Measurements from ENCODE around the gene UQCC2.

UQCC2 gene

DNA sequence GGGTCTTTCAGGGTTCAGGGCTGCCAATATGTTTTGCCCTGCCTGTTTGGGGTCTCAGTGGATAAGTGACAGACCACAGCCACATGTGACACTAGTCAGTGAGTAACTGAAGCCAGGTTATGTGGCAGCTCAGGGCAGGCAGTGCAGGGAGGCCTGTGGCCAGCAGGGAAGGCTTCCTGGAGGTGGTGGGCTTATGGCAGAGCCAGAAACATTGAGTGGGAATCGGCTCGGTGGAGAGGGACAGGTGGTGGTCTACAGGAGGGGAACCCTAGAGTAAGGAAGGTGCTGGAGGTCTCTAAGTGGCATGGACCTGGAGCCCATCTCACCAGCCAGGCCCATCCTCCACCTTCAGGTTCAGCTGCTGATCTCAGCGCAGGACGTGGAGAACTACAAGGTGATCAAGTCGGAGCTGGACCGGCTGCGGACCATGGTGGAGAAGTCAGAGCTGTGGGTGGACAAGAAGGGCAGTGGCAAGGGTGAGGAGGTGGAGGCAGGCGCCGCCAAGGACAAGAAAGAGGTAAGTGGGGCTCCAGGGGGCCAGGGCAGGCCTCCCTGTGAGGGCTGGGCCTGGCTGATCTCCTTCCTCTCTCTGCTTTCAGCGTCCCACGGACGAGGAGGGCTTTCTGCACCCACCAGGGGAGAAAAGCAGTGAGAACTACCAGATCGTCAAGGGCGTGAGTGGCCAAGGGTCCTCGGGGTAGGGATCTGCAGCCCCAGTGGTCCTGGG lies 34.9 kb downstream of the UQCC2 start:
- Histone ChIP-seq H3K36me3 (ENCODE audit: control insufficient read depth in 1 of 2, insufficient read depth in 2 of 2, low read length in 2 of 2) (peaks cover 27 to 40% of the 10 kb centered on the region in 2 donors), H3K27ac (ENCODE audit: low read length) (no peak overlapping the region), H3K9me3 (ENCODE audit: control insufficient read depth in 1 of 2, low read length in 2 of 2) (no peaks in the 10 kb centered on the region), H3K4me3 (ENCODE audit: low read depth in 1 of 2, low read length in 2 of 2) (no peak overlapping the region), H3K27me3 (ENCODE audit: low read depth, low read length) (no peaks in the 10 kb centered on the region), H3K4me1 (ENCODE audit: control insufficient read depth in 1 of 2, insufficient read depth in 2 of 2, low read length in 2 of 2) (peaks cover 0 to 8% of the 10 kb centered on the region in 2 donors)

DNA sequence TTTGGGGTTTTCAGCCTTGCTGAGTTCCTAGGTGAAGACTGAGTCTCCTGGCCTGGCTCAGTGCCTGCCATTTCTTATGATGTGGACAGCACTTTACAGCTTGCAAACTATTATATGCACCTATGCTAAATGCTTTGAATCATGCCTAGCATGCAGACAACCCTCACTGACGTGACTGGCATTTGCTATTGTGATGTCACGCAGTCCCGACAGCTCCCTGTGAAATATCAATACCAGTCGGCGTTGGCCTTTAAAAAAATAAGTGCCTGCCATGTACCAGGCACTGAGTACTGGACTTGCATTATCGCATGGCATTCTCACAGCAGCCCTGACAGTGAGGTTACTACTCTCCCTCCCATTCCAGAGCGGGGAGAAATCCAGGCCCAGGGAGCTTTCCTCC lies 35.5 kb downstream of the UQCC2 start:
- Histone ChIP-seq H3K9me3 (ENCODE audit: control insufficient read depth in 1 of 2, low read length in 2 of 2) (no peaks in the 10 kb centered on the region), H3K36me3 (ENCODE audit: control insufficient read depth in 1 of 2, insufficient read depth in 2 of 2, low read length in 2 of 2) (peaks cover 24 to 40% of the 10 kb centered on the region in 2 donors), H3K27me3 (ENCODE audit: low read depth, low read length) (no peaks in the 10 kb centered on the region), H3K4me1 (ENCODE audit: control insufficient read depth in 1 of 2, insufficient read depth in 2 of 2, low read length in 2 of 2) (peaks cover 0 to 8% of the 10 kb centered on the region in 2 donors), H3K27ac (ENCODE audit: low read length) (no peak overlapping the region), H3K4me3 (ENCODE audit: low read depth in 1 of 2, low read length in 2 of 2) (no peak overlapping the region)

DNA sequence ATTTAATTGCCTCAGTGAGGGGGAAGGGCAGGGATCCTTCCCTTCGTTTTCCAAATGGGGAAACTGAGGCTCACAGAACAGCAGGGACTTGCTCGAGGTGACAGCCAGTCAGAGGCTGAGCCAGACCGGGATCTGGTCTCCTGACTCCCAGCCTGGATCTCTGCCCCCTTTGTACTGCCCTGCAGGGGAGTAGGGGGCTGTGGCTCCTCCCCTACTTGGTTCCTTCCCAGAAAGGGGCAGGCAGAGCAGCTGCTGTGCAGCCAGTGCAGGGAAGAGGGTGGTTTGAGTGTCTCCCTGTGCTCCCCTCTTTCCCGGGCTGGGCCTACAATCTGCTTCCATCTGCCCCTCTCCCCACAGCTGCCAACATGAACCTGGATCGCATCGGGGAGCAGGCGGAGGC lies 37.6 kb downstream of the UQCC2 start:
- Histone ChIP-seq H3K9me3 (ENCODE audit: control insufficient read depth in 1 of 2, low read length in 2 of 2) (no peaks in the 10 kb centered on the region), H3K27me3 (ENCODE audit: low read depth, low read length) (no peaks in the 10 kb centered on the region), H3K27ac (ENCODE audit: low read length) (no peak overlapping the region), H3K4me3 (ENCODE audit: low read depth in 1 of 2, low read length in 2 of 2) (no peak overlapping the region), H3K4me1 (ENCODE audit: control insufficient read depth in 1 of 2, insufficient read depth in 2 of 2, low read length in 2 of 2) (peaks cover 0 to 8% of the 10 kb centered on the region in 2 donors), H3K36me3 (ENCODE audit: control insufficient read depth in 1 of 2, insufficient read depth in 2 of 2, low read length in 2 of 2) (peaks cover 24 to 35% of the 10 kb centered on the region in 2 donors)

DNA sequence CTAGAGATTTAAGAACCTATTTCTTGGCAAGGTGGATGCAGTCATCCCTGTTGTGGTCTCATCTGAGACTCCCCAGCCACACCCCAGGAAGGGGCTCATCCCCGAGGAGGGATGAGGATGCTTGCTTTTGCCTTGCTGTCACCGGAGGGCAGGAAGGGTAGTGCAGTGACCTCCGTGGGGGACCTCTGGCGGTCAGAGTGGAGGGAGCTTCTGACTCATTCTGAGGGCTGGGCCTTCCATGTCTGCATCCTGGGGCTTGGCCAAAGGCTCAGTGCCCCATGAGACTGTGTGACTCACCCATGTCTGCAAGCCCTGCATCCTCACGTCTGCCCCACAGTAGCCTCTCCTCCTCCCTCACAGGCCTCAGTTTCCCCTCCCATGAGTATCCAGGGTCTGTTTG lies 38.7 kb downstream of the UQCC2 start:
- Histone ChIP-seq H3K27ac (ENCODE audit: low read length) (no peak overlapping the region), H3K4me3 (ENCODE audit: low read depth in 1 of 2, low read length in 2 of 2) (no peak overlapping the region), H3K36me3 (ENCODE audit: control insufficient read depth in 1 of 2, insufficient read depth in 2 of 2, low read length in 2 of 2) (peaks cover 31 to 35% of the 10 kb centered on the region in 2 donors), H3K9me3 (ENCODE audit: control insufficient read depth in 1 of 2, low read length in 2 of 2) (no peaks in the 10 kb centered on the region), H3K4me1 (ENCODE audit: control insufficient read depth in 1 of 2, insufficient read depth in 2 of 2, low read length in 2 of 2) (peaks cover 0 to 8% of the 10 kb centered on the region in 2 donors), H3K27me3 (ENCODE audit: low read depth, low read length) (no peaks in the 10 kb centered on the region)

DNA sequence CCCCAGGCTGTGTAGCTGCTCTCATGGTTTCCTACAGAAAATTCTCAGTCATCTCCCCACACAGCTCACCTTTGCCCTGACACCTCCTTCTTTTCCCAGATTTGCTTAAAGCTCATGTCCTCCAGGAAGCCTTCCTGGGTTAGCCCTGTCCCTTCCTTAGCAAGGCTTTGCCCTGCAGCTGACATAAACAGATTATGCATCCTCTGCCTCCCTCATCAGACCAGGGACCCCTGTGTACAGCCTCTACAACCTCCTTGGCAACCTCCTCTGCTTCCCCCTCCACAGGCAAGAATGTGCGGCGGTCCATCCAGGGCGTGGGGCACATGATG lies 39.8 kb downstream of the UQCC2 start:
- H3K9me3 ChIP-seq (ENCODE audit: control insufficient read depth in 1 of 2, low read length in 2 of 2) = no peaks in the 10 kb centered on the region
- no peak overlapping the region for H3K27ac ChIP-seq (ENCODE audit: low read length)
- no peaks in the 10 kb centered on the region for H3K27me3 ChIP-seq (ENCODE audit: low read depth, low read length)
- peaks cover 38% of the 10 kb centered on the region in 2 donors for H3K36me3 ChIP-seq (ENCODE audit: control insufficient read depth in 1 of 2, insufficient read depth in 2 of 2, low read length in 2 of 2)
- peaks cover 0 to 8% of the 10 kb centered on the region in 2 donors for H3K4me1 ChIP-seq (ENCODE audit: control insufficient read depth in 1 of 2, insufficient read depth in 2 of 2, low read length in 2 of 2)
- no peak overlapping the region for H3K4me3 ChIP-seq (ENCODE audit: low read depth in 1 of 2, low read length in 2 of 2)

DNA sequence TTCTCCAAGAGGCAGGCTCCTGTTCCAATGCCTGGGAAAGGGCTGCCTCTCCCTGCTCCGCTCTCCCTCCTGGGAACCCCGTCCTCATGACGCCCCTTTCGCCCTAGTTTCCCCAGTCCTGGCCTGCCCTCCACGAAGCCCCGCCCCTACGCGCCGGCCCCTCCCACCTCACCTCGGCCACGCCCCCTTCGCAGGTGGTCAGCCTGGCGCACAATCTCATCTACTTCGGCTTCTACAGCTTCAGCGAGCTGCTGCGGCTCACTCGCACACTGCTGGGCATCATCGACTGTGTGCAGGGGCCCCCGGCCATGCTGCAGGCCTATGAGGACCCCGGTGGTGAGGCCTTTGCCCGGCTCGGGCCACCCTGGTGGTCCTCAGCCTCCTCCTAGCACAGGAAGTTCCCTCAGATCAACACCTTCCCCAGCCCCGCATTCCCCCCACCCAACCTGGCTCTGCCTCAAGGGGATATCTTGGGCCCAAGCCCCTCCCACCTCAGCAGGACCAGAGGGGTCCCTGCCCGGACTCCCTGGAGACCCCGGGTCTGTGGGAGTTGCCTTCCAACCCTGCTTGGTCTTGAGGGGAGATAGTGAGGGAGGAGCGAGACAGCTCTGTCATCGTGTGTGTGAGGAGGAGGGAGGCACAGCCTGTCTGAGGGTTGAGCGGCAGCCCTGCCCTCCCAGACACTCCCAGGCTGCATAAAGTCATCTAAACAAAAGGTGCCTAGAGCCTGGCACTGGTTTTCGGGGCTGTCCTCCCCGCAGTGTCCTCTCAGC lies 40.3 kb downstream of the UQCC2 start:
- Histone ChIP-seq H3K27me3 (ENCODE audit: low read depth, low read length) (no peaks in the 10 kb centered on the region), H3K36me3 (ENCODE audit: control insufficient read depth in 1 of 2, insufficient read depth in 2 of 2, low read length in 2 of 2) (peaks cover 35 to 38% of the 10 kb centered on the region in 2 donors), H3K9me3 (ENCODE audit: control insufficient read depth in 1 of 2, low read length in 2 of 2) (no peaks in the 10 kb centered on the region), H3K4me1 (ENCODE audit: control insufficient read depth in 1 of 2, insufficient read depth in 2 of 2, low read length in 2 of 2) (peaks cover 0 to 8% of the 10 kb centered on the region in 2 donors), H3K27ac (ENCODE audit: low read length) (no peak overlapping the region), H3K4me3 (ENCODE audit: low read depth in 1 of 2, low read length in 2 of 2) (no peak overlapping the region)

DNA sequence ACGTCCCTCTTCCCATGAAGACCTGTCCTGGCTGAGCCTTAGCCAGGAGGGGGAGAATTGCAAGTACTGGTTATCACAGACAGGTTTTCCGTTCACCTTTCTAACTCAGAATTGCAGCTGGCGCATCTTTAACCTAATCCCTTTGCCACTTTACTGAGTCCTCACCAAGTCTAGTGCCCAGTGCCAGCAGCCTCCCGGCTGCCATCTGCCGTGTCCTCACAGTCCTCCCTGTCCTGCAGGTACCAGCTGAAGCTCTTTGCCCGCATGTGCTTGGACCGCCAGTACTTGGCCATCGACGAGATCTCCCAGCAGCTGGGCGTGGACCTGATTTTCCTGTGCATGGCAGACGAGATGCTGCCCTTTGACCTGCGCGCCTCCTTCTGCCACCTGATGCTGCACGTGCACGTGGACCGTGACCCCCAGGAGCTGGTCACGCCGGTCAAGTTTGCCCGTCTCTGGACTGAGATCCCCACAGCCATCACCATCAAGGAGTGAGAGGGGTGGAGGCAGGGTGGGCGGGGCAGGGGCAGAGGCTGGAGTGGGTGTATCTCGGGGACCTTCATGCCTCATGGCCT lies 41.3 kb downstream of the UQCC2 start:
- no peaks in the 10 kb centered on the region for H3K27me3 ChIP-seq (ENCODE audit: low read depth, low read length)
- H3K27ac ChIP-seq (ENCODE audit: low read length) = no peak overlapping the region
- no peak overlapping the region for H3K4me3 ChIP-seq (ENCODE audit: low read depth in 1 of 2, low read length in 2 of 2)
- H3K9me3 ChIP-seq (ENCODE audit: control insufficient read depth in 1 of 2, low read length in 2 of 2) = no peaks in the 10 kb centered on the region
- H3K36me3 ChIP-seq (ENCODE audit: control insufficient read depth in 1 of 2, insufficient read depth in 2 of 2, low read length in 2 of 2) = peaks cover 37 to 38% of the 10 kb centered on the region in 2 donors
- peaks cover 0 to 8% of the 10 kb centered on the region in 2 donors for H3K4me1 ChIP-seq (ENCODE audit: control insufficient read depth in 1 of 2, insufficient read depth in 2 of 2, low read length in 2 of 2)

DNA sequence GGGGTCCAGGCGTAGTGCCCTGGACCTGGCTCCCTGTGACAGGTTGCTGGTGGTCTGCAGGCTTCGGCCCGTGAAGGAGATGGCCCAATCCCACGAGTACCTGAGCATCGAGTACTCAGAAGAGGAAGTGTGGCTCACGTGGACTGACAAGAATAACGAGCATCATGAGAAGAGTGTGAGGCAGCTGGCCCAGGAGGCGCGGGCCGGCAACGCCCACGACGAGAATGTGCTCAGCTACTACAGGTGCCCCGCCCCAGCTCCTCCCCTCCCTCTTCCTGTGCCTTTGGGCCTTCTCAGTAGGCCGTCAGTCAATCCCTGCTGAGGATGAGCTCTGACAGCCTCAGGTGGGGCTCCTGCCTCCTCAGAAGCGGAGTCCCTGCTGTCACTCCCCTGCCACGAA lies 42.6 kb downstream of the UQCC2 start:
- Histone ChIP-seq H3K27me3 (ENCODE audit: low read depth, low read length) (no peaks in the 10 kb centered on the region), H3K4me1 (ENCODE audit: control insufficient read depth in 1 of 2, insufficient read depth in 2 of 2, low read length in 2 of 2) (peaks cover 0 to 8% of the 10 kb centered on the region in 2 donors), H3K9me3 (ENCODE audit: control insufficient read depth in 1 of 2, low read length in 2 of 2) (no peaks in the 10 kb centered on the region), H3K36me3 (ENCODE audit: control insufficient read depth in 1 of 2, insufficient read depth in 2 of 2, low read length in 2 of 2) (peaks cover 32 to 42% of the 10 kb centered on the region in 2 donors), H3K4me3 (ENCODE audit: low read depth in 1 of 2, low read length in 2 of 2) (no peak overlapping the region), H3K27ac (ENCODE audit: low read length) (no peak overlapping the region)

DNA sequence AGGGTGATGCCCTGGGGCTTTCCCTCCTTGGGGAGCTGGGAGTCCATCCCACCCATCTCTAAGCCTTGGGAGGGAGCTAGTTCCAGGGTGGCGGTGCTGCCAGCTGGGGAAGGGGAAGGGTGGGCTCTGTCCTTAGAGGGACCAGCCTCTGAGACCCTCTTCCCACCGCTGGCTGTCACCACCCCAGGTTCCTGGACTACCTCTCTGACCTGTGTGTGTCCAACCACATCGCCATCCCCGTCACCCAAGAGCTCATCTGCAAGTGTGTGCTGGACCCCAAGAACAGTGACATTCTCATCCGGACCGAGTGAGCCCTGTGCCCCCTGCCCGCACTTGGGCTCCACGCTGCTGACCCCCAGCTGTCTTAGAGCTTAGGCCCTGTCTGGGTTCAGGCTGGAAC lies 43.2 kb downstream of the UQCC2 start:
- H3K4me1 ChIP-seq (ENCODE audit: control insufficient read depth in 1 of 2, insufficient read depth in 2 of 2, low read length in 2 of 2) = peaks cover 0 to 7% of the 10 kb centered on the region in 2 donors
- H3K27ac ChIP-seq (ENCODE audit: low read length) = no peak overlapping the region
- H3K36me3 ChIP-seq (ENCODE audit: control insufficient read depth in 1 of 2, insufficient read depth in 2 of 2, low read length in 2 of 2) = peaks cover 32 to 38% of the 10 kb centered on the region in 2 donors
- no peaks in the 10 kb centered on the region for H3K27me3 ChIP-seq (ENCODE audit: low read depth, low read length)
- no peak overlapping the region for H3K4me3 ChIP-seq (ENCODE audit: low read depth in 1 of 2, low read length in 2 of 2)
- H3K9me3 ChIP-seq (ENCODE audit: control insufficient read depth in 1 of 2, low read length in 2 of 2) = no peaks in the 10 kb centered on the region

DNA sequence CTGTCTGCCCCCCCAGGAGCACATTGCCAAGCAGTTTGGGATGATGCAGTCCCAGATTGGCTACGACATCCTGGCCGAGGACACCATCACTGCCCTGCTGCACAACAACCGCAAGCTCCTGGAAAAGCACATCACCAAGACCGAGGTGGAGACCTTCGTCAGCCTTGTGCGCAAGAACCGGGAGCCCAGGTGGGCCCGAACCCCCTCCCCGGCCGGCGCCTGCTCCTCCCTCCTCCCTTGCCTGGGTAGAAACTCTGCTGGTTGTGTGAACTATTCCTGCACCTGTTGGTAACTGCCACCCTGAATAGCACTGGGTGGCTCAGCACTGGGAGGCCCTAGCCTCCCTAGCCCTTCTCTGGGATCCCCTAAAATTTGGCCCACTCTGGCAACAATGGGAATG lies 43.7 kb downstream of the UQCC2 start:
- Histone ChIP-seq H3K4me1 (ENCODE audit: control insufficient read depth in 1 of 2, insufficient read depth in 2 of 2, low read length in 2 of 2) (peaks cover 0 to 2% of the 10 kb centered on the region in 2 donors), H3K27ac (ENCODE audit: low read length) (no peak overlapping the region), H3K4me3 (ENCODE audit: low read depth in 1 of 2, low read length in 2 of 2) (no peak overlapping the region), H3K27me3 (ENCODE audit: low read depth, low read length) (no peaks in the 10 kb centered on the region), H3K36me3 (ENCODE audit: control insufficient read depth in 1 of 2, insufficient read depth in 2 of 2, low read length in 2 of 2) (peaks cover 32 to 34% of the 10 kb centered on the region in 2 donors), H3K9me3 (ENCODE audit: control insufficient read depth in 1 of 2, low read length in 2 of 2) (no peaks in the 10 kb centered on the region)

DNA sequence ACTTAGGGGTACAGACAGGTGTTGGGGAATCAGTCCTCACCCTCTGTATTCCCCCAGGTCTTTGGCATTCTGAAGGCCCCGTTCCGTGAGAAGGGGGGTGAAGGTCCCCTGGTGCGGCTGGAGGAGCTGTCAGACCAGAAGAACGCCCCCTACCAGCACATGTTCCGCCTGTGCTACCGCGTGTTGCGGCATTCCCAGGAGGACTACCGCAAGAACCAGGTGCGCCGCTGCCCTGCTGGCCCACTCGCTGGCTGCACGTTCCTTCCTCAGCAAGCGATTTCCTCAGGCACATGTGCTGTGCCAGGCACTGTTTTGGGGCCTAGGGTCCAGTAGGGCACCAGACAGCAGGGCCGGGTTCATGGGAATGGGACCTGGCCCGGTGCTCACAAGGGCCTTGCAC lies 44.4 kb downstream of the UQCC2 start:
- Histone ChIP-seq H3K4me3 (ENCODE audit: low read depth in 1 of 2, low read length in 2 of 2) (no peak overlapping the region), H3K36me3 (ENCODE audit: control insufficient read depth in 1 of 2, insufficient read depth in 2 of 2, low read length in 2 of 2) (peaks cover 32 to 34% of the 10 kb centered on the region in 2 donors), H3K27ac (ENCODE audit: low read length) (no peak overlapping the region), H3K4me1 (ENCODE audit: control insufficient read depth in 1 of 2, insufficient read depth in 2 of 2, low read length in 2 of 2) (no peaks in the 10 kb centered on the region), H3K27me3 (ENCODE audit: low read depth, low read length) (no peaks in the 10 kb centered on the region), H3K9me3 (ENCODE audit: control insufficient read depth in 1 of 2, low read length in 2 of 2) (no peaks in the 10 kb centered on the region)

Data from muscle layer of duodenum (tissue), 2 donors.